CD4-positive, alpha-beta T cell (primary cell): ENCODE data around the gene FITM2. TPM values are rescaled to one million over a fixed set of nuclear protein-coding genes. Genes with fewer than 3 reads are reported as not detected.
"Not testable (repeated sequence)": the region's sequence is repeated elsewhere in the genome, so short reads cannot be mapped to it uniquely, and the experiment has no call there.

Experiments used
- ATAC-seq: fragments of 200-7000 bp; cut with Tn5 transposase; one replicate; pipeline ENCODE4 v1.10.0; 2022; ENCODE audit warnings: mild to moderate bottlenecking; ENCODE audit not compliant: poor library complexity
- CTCF ChIA-PET: fragments of 350-600 bp; sonication (Branson Sonifier 250); formaldehyde crosslinking; loops from one replicate; lab custom pipeline; 2021; ENCODE audit warnings: antibody characterized with exemption, inconsistent platforms; lab: Charles Lee
- POLR2A ChIA-PET: fragments of 350-600 bp; sonication (Branson Sonifier 250); formaldehyde crosslinking; loops from one replicate; lab custom pipeline; 2021; ENCODE audit warnings: antibody characterized with exemption, inconsistent platforms; lab: Charles Lee
- DNase-seq, 14 experiments: peaks; one replicate each; pipeline ENCODE4 v3.0.0-alpha.2; 2013 to 2020; ENCODE audit warnings: mixed read lengths in 2 of 14
- H3K27ac ChIP-seq, 2 donors: one replicate each; pipeline versions ENCODE4 v1.5.1 to v1.7.0; 2013; ENCODE audit warnings: low read length in 2 of 2, low read depth in 1 of 2, mild to moderate bottlenecking in 1 of 2
- H3K27me3 ChIP-seq, 2 experiments: 1 replicate in 1 of 2; 2 replicates in 1 of 2; pipeline versions ENCODE4 v1.6.1 to v1.7.0; 2013; ENCODE audit warnings: low read length in 2 of 2, control low read depth in 1 of 2, mild to moderate bottlenecking in 1 of 2, moderate library complexity in 1 of 2; ENCODE audit not compliant: insufficient read depth in 2 of 2, control insufficient read depth in 1 of 2
- H3K36me3 ChIP-seq: one replicate; pipeline ENCODE4 v1.6.1; 2013; ENCODE audit warnings: low read length, control low read depth; ENCODE audit not compliant: insufficient read depth
- H3K4me1 ChIP-seq: one replicate; pipeline ENCODE4 v1.6.1; 2013; ENCODE audit warnings: low read length, control low read depth; ENCODE audit not compliant: insufficient read depth
- H3K4me3 ChIP-seq: one replicate; pipeline ENCODE4 v1.5.1; 2013; ENCODE audit warnings: mild to moderate bottlenecking, low read length, moderate library complexity
- H3K9me3 ChIP-seq, 2 experiments: 1 replicate in 1 of 2; 2 replicates in 1 of 2; pipeline versions ENCODE4 v1.6.1 to v1.7.0; 2013; ENCODE audit warnings: low read length in 2 of 2, mild to moderate bottlenecking in 2 of 2, control low read depth in 1 of 2, moderate library complexity in 1 of 2; ENCODE audit not compliant: control insufficient read depth in 1 of 2, insufficient read depth in 1 of 2
- H3K27ac Mint-ChIP-seq: one replicate; pipeline ENCODE4 v1.8.0; 2020; ENCODE audit warnings: mixed read lengths
- H3K27me3 Mint-ChIP-seq: one replicate; pipeline ENCODE4 v1.8.0; 2021; ENCODE audit warnings: mixed read lengths
- H3K36me3 Mint-ChIP-seq: one replicate; pipeline ENCODE4 v1.8.0; 2021; ENCODE audit warnings: low read depth, mixed read lengths
- H3K4me1 Mint-ChIP-seq: one replicate; pipeline ENCODE4 v1.8.0; 2021; ENCODE audit warnings: low read depth, mixed read lengths
- H3K4me3 Mint-ChIP-seq: one replicate; pipeline ENCODE4 v1.8.0; 2020; ENCODE audit warnings: mild to moderate bottlenecking, mixed read lengths
- H3K9me3 Mint-ChIP-seq: one replicate; pipeline ENCODE4 v1.8.0; 2020; ENCODE audit warnings: mixed read lengths
- CTCF ChIP-seq: fragments of 200-600 bp; IDR thresholded peaks from one replicate; pipeline ENCODE4 v1.8.0; 2022; ENCODE audit warnings: antibody characterized with exemption, mild to moderate bottlenecking
- intact Hi-C, 2 experiments: fragments of 100-400 bp; cut with DNase I in 1 of 2; cut with micrococcal nuclease in 1 of 2; formaldehyde crosslinking; loops; one replicate each; pipeline versions ENCODE4 v1.15.1 to v1.9.0; 2023 to 2025; cut with DNase I, micrococcal nuclease
- total RNA-seq, 174 experiments: library from RNA in 2 of 174; stranded (reverse) in 2 of 174; gene quantifications; one replicate each; pipeline ENCODE4 v1.2.3 and lab custom pipeline; 2021 to 2026

The FITM2 gene
- total RNA-seq, 2 experiments from 2014 or later, result 3.2 to 3.4 TPM

DNA sequence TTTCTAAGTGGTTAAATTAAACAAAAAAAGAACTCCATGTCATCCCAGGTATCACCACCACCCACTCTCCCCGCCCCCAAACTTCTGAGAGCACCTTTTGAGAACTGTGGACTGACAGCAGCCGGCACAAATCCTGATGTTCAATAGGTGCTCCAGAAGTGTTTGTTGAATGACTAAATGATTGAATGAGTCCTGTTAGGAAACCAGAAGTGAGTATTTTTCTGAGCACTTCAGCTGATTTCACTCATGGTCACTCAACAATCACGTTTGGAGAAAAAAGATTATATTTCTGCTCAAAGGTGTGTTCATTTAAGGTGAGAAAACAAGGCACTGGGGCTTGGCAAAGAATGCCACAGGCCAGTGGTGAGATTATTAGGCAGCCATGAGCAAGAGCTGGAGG, 38.3 kb upstream of the FITM2 start:
- TF ChIP-seq CTCF, result no peak

DNA sequence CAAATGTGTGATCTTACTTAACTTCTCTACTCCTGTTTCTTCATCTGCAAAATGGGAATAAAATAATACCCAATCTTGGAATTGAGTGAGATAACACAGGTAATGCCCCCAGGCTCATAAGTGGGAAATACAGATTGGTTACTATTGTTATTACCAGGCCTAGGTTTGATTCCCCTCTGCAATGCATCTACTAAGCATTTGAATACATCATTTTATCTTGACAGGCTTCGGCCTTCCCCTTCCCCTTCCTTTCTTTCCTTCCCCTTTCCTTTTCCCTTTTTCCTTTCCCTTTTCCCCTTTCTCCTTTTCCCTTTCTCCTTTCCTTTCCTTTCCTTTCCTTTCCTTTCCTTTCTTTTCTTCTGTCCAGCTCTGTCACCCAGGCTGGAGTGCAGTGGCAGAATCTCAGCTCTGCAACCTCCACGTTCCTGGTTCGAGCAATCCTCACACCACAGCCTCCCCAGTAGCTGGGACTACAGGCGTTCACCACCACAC, 37.2 kb upstream of the FITM2 start:
- no peak for ATAC-seq
- H3K27ac Mint-ChIP-seq, result no peak overlapping the region
- no peaks in the 10 kb centered on the region for H3K9me3 Mint-ChIP-seq
- H3K36me3 Mint-ChIP-seq, result no peaks in the 10 kb centered on the region
- DNase-seq, result no peak
- H3K27me3 Mint-ChIP-seq, result peaks cover 17% of the 10 kb centered on the region
- POLR2A ChIA-PET, result interaction anchor here (1.1 kb wide), 1 partner anchor 173 kb away, joined by 3 read pairs; no protein-coding TSS in a partner anchor
- H3K4me1 ChIP-seq, result no peaks in the 10 kb centered on the region
- no peaks in the 10 kb centered on the region for H3K36me3 ChIP-seq
- H3K4me3 Mint-ChIP-seq, result no peak overlapping the region
- no peak overlapping the region for H3K4me3 ChIP-seq
- intact Hi-C loops, result no loop called here
- no peaks in the 10 kb centered on the region for H3K27me3 ChIP-seq
- no peak for TF ChIP-seq CTCF
- CTCF ChIA-PET, result no interaction called here
- no peak overlapping the region for H3K27ac ChIP-seq
- H3K9me3 ChIP-seq, result no peaks in the 10 kb centered on the region
- no peaks in the 10 kb centered on the region for H3K4me1 Mint-ChIP-seq

More for the DNA sequence above, 38.3 kb upstream of the FITM2 start:
- Histone ChIP-seq H3K27me3 (no peaks in the 10 kb centered on the region), H3K4me1 (no peaks in the 10 kb centered on the region), H3K9me3 (no peaks in the 10 kb centered on the region), H3K27ac (no peak overlapping the region), H3K4me3 (no peak overlapping the region), H3K36me3 (no peaks in the 10 kb centered on the region)
- Mint-ChIP-seq H3K4me1 (no peaks in the 10 kb centered on the region), H3K36me3 (no peaks in the 10 kb centered on the region), H3K9me3 (no peaks in the 10 kb centered on the region), H3K4me3 (no peak overlapping the region), H3K27ac (no peak overlapping the region), H3K27me3 (peaks cover 19% of the 10 kb centered on the region)
- ATAC-seq, result no peak
- POLR2A ChIA-PET, result no interaction called here
- intact Hi-C loops, result no loop called here
- no peak for DNase-seq
- CTCF ChIA-PET, result no interaction called here

DNA sequence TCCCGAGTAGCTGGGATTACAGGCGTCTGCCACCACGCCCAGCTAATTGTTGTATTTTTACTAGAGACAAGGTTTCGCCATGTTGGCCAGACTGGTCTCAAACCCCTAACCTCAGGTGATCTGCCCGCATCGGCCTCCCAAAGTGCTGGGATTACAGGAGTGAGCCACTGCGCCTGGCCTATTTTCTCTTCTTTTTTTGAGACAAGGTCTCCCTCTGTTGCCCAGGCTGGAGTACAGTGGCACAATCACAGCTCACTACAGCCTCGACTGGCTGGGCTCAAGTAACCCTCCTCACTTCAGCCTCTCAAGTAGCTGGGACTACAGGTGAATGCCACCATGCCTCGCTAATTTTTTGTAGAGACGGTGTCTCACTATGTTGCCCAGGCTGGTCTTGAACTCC, 34.9 kb upstream of the FITM2 start:
- H3K27me3 ChIP-seq, H3K27ac ChIP-seq, CTCF ChIA-PET, H3K4me3 Mint-ChIP-seq, H3K9me3 ChIP-seq, H3K36me3 Mint-ChIP-seq, H3K4me1 ChIP-seq, H3K27ac Mint-ChIP-seq, ATAC-seq, H3K4me1 Mint-ChIP-seq, H3K36me3 ChIP-seq, H3K4me3 ChIP-seq, H3K9me3 Mint-ChIP-seq, intact Hi-C loops, DNase-seq: not testable (repeated sequence)
- H3K27me3 Mint-ChIP-seq, result peaks cover 11% of the 10 kb centered on the region
- POLR2A ChIA-PET, result interaction anchor here (0.6 kb wide), 1 partner anchor 18 kb away, joined by 5 read pairs; no protein-coding TSS in a partner anchor

DNA sequence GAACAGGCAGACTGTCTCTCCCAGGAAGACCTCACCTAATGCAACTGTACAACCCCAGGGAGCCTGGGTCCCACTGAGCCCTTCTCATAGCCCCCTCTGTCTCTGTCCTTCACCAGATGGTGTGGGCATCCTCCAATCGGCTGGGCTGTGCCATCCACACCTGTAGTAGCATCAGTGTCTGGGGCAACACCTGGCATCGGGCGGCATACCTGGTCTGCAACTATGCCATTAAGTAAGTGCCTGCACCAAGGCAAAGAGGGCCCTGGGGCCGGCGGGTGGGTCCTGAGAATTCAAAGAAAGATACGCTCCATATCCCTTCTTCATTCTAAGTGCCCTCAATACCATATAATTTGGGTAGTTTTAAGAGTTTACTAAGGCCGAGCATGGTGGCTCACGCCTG, 34.1 kb upstream of the FITM2 start:
- Histone ChIP-seq H3K36me3 (no peaks in the 10 kb centered on the region), H3K27ac (no peak overlapping the region), H3K4me3 (no peak overlapping the region), H3K9me3 (no peaks in the 10 kb centered on the region), H3K4me1 (no peaks in the 10 kb centered on the region), H3K27me3 (no peaks in the 10 kb centered on the region)
- H3K27me3 Mint-ChIP-seq, result peaks cover 6% of the 10 kb centered on the region
- H3K36me3 Mint-ChIP-seq, result no peaks in the 10 kb centered on the region
- no peak for DNase-seq
- CTCF ChIA-PET, result no interaction called here
- no peak overlapping the region for H3K27ac Mint-ChIP-seq
- H3K4me1 Mint-ChIP-seq, result no peaks in the 10 kb centered on the region
- TF ChIP-seq CTCF, result no peak
- no peak for ATAC-seq
- no peaks in the 10 kb centered on the region for H3K9me3 Mint-ChIP-seq
- POLR2A ChIA-PET, result no interaction called here
- intact Hi-C loops, result no loop called here
- no peak overlapping the region for H3K4me3 Mint-ChIP-seq
